ENCODE results near the gene CTIF.

CTIF gene

DNA sequence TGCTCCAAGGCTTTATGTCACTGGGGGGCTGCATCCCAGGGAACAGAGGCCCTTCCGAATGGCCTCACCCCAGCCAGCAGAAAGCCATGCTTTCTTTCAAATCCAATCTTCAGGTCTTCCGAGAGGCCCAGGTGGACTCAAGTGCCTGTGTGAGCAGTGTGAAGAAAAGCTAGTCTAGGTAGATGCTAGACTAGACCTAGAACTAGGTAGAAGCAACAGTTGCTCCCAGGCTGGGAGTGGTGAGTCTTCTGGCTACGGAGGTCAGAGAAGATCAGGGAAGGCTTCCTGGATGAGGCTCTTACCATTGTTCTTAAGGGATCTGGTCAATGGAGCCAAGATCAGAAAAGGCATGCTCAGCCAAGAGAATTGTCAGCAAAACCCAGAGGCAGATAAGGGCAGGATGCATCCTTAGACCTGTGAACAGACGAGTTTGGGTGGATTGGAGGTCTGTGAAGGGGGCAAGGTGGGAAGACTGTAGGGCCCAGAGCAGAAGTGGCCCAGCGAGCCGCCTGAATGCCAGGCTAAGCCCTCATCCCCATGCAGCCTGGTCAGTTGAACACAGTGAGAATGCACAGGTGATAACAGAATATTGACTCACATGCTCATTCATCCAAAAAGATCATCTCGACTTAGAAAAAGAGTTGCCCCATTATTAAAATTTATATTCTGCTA, 301.1 kb downstream of the CTIF start:
- no peak for DNase-seq
- H3K9me3 ChIP-seq (ENCODE audit: control insufficient read depth, low read length): no peaks in the 10 kb centered on the region
- H3K36me3 ChIP-seq (ENCODE audit: control insufficient read depth, insufficient read depth, low read length): no peaks in the 10 kb centered on the region
- peak overlapping the region; percentile 4 for H3K27ac ChIP-seq (ENCODE audit: insufficient read depth, low read length, poor library complexity, severe bottlenecking)
- no peak overlapping the region for H3K4me3 ChIP-seq (ENCODE audit: insufficient read depth, low read depth, low read length, poor library complexity, severe bottlenecking)
- peaks cover 93% of the 10 kb centered on the region for H3K4me1 ChIP-seq (ENCODE audit: control insufficient read depth, insufficient read depth, low read length, poor library complexity, severe bottlenecking)
- H3K27me3 ChIP-seq (replicated peaks; ENCODE audit: control insufficient read depth, insufficient read depth, low read length, poor library complexity, severe bottlenecking): no peaks in the 10 kb centered on the region

DNA sequence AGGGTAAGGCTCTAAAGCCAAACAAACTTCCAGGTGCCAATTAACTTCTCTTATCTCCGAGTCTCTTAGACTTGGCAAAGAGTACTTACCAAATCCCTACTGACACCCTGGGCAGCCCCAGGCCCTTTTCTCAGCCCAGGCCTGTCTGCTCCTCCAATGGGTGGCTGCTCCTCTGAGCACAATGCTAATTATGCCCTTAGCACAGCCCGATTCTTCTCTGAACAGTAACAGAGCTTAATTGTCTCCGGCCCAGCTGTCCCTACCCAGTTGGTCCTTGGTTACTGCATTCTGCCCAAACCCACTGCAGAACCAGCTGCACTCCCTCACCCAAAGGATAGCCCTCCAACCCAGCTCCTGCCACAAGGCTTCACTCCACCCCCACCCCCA, 301.7 kb downstream of the CTIF start:
- Histone ChIP-seq H3K9me3 (ENCODE audit: control insufficient read depth, low read length) (no peaks in the 10 kb centered on the region), H3K27ac (ENCODE audit: insufficient read depth, low read length, poor library complexity, severe bottlenecking) (peak overlapping the region; percentile 4), H3K27me3 (replicated peaks; ENCODE audit: control insufficient read depth, insufficient read depth, low read length, poor library complexity, severe bottlenecking) (no peaks in the 10 kb centered on the region), H3K36me3 (ENCODE audit: control insufficient read depth, insufficient read depth, low read length) (no peaks in the 10 kb centered on the region), H3K4me1 (ENCODE audit: control insufficient read depth, insufficient read depth, low read length, poor library complexity, severe bottlenecking) (peaks cover 88% of the 10 kb centered on the region), H3K4me3 (ENCODE audit: insufficient read depth, low read depth, low read length, poor library complexity, severe bottlenecking) (no peak overlapping the region)
- no peak for DNase-seq

DNA sequence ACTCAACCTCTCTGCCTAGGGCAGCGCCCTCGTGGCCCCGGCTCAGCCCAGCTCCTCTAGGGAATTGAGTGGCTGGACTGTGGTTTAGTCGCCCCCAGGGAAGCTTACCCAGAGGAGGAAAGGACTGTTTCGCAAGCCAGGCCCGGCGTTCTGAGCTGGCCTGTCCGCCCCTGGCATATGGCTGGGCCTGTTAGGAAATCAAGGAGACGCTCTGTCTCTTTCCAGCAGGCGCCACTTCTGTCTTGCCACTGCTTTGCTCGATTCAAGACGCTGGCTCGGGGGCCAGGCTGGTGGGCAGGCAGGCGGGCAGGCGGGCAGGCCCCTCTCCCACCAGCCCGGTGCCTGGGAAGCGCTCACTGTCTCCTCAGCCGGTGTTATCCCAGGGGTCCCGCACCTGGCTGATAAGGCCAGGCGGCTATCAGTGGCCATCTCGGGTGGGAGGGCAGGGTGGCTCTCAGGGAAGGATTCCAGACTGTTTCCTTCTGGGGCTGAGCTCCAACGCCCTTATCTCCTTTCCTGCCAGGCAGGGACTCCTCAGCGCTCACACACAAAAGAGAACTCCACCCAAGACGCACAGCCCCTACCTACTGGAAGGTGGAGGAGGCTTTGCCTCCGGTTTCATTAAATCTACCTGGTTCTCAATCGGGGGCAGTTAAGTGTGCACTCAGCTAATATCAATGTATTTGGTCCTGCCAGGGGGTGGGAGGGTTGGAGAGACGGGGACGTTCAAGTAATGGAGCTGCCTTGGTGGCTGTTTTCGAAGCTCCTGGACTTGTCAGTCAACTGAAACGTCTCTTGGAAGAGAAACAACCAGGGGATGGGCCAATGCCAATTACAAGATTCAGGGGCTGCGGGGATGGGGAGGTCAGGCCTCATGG, 302.8 kb downstream of the CTIF start:
- H3K9me3 ChIP-seq (ENCODE audit: control insufficient read depth, low read length): no peaks in the 10 kb centered on the region
- peaks cover 77% of the 10 kb centered on the region for H3K4me1 ChIP-seq (ENCODE audit: control insufficient read depth, insufficient read depth, low read length, poor library complexity, severe bottlenecking)
- H3K27ac ChIP-seq (ENCODE audit: insufficient read depth, low read length, poor library complexity, severe bottlenecking): peak overlapping the region; percentile 64
- DNase-seq: no peak
- no peaks in the 10 kb centered on the region for H3K36me3 ChIP-seq (ENCODE audit: control insufficient read depth, insufficient read depth, low read length)
- no peak overlapping the region for H3K4me3 ChIP-seq (ENCODE audit: insufficient read depth, low read depth, low read length, poor library complexity, severe bottlenecking)
- no peaks in the 10 kb centered on the region for H3K27me3 ChIP-seq (replicated peaks; ENCODE audit: control insufficient read depth, insufficient read depth, low read length, poor library complexity, severe bottlenecking)

GRCh38 chr18:48842259-48843061, 303.6 kb downstream of the CTIF start:
- H3K4me1 ChIP-seq (ENCODE audit: control insufficient read depth, insufficient read depth, low read length, poor library complexity, severe bottlenecking): peaks cover 68% of the 10 kb centered on the region

GRCh38 chr18:48843162-48843561, 304.3 kb downstream of the CTIF start:
- Histone ChIP-seq H3K36me3 (ENCODE audit: control insufficient read depth, insufficient read depth, low read length) (no peaks in the 10 kb centered on the region), H3K4me3 (ENCODE audit: insufficient read depth, low read depth, low read length, poor library complexity, severe bottlenecking) (no peak overlapping the region), H3K9me3 (ENCODE audit: control insufficient read depth, low read length) (no peaks in the 10 kb centered on the region), H3K27ac (ENCODE audit: insufficient read depth, low read length, poor library complexity, severe bottlenecking) (peak overlapping the region; percentile 64), H3K4me1 (ENCODE audit: control insufficient read depth, insufficient read depth, low read length, poor library complexity, severe bottlenecking) (peaks cover 62% of the 10 kb centered on the region), H3K27me3 (replicated peaks; ENCODE audit: control insufficient read depth, insufficient read depth, low read length, poor library complexity, severe bottlenecking) (no peaks in the 10 kb centered on the region)
- DNase-seq: no peak

More at GRCh38 chr18:48842259-48843061, 303.6 kb downstream of the CTIF start:
- DNase-seq: peak; percentile 16 to 34 (median 24)
- Histone ChIP-seq H3K9me3 (ENCODE audit: control insufficient read depth, low read length) (no peaks in the 10 kb centered on the region), H3K27me3 (replicated peaks; ENCODE audit: control insufficient read depth, insufficient read depth, low read length, poor library complexity, severe bottlenecking) (no peaks in the 10 kb centered on the region), H3K36me3 (ENCODE audit: control insufficient read depth, insufficient read depth, low read length) (no peaks in the 10 kb centered on the region), H3K4me3 (ENCODE audit: insufficient read depth, low read depth, low read length, poor library complexity, severe bottlenecking) (peak overlapping the region; percentile 22), H3K27ac (ENCODE audit: insufficient read depth, low read length, poor library complexity, severe bottlenecking) (peak overlapping the region; percentile 64)

DNA sequence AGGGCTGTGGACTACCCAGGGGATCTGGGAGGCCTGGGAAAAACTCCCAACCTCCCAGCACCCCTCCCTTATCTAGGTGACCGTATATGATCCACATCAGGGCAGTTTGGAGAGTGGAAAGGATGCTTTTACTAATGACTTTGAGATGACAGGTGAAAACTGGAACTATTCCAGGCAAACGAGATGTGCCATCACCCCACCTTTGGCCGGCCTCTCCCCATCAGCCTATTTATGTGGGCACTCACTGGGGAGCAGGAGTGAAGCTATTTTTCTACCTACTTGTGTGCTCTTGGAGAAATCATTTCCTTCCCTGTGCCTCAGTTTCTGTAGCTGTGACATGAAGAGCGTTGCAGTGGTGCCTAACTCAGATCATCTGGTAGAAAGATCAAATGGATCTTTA, 304.8 kb downstream of the CTIF start:
- Histone ChIP-seq H3K4me1 (ENCODE audit: control insufficient read depth, insufficient read depth, low read length, poor library complexity, severe bottlenecking) (peaks cover 57% of the 10 kb centered on the region), H3K27me3 (replicated peaks; ENCODE audit: control insufficient read depth, insufficient read depth, low read length, poor library complexity, severe bottlenecking) (no peaks in the 10 kb centered on the region), H3K27ac (ENCODE audit: insufficient read depth, low read length, poor library complexity, severe bottlenecking) (no peak overlapping the region), H3K9me3 (ENCODE audit: control insufficient read depth, low read length) (no peaks in the 10 kb centered on the region), H3K36me3 (ENCODE audit: control insufficient read depth, insufficient read depth, low read length) (no peaks in the 10 kb centered on the region), H3K4me3 (ENCODE audit: insufficient read depth, low read depth, low read length, poor library complexity, severe bottlenecking) (no peak overlapping the region)
- DNase-seq: no peak

DNA sequence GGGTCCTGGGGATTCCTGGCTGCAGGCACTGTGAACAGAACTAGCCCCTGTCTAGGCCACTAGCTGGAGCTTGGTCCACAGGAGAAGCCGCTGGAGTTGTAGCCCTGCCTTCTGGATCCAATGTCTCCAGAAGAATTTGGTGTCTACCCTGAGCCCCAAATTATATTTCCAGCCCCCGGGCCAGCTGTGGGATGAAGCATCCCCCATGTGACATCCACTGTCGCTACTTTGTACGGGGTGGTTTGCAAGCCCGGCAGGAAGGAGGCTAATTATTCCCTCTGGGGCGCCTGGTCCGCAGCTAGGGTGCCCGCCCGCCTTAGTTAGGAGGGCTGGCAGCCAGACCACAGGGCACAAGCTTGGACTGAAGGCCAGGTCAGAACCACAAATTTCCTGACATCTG, 305.4 kb downstream of the CTIF start:
- DNase-seq: no peak
- Histone ChIP-seq H3K27ac (ENCODE audit: insufficient read depth, low read length, poor library complexity, severe bottlenecking) (no peak overlapping the region), H3K4me1 (ENCODE audit: control insufficient read depth, insufficient read depth, low read length, poor library complexity, severe bottlenecking) (peaks cover 51% of the 10 kb centered on the region)

GRCh38 chr18:48845174-48845573, 306.3 kb downstream of the CTIF start:
- Histone ChIP-seq H3K4me3 (ENCODE audit: insufficient read depth, low read depth, low read length, poor library complexity, severe bottlenecking) (no peak overlapping the region), H3K36me3 (ENCODE audit: control insufficient read depth, insufficient read depth, low read length) (no peaks in the 10 kb centered on the region), H3K27me3 (replicated peaks; ENCODE audit: control insufficient read depth, insufficient read depth, low read length, poor library complexity, severe bottlenecking) (no peaks in the 10 kb centered on the region), H3K9me3 (ENCODE audit: control insufficient read depth, low read length) (no peaks in the 10 kb centered on the region), H3K4me1 (ENCODE audit: control insufficient read depth, insufficient read depth, low read length, poor library complexity, severe bottlenecking) (peaks cover 42% of the 10 kb centered on the region), H3K27ac (ENCODE audit: insufficient read depth, low read length, poor library complexity, severe bottlenecking) (no peak overlapping the region)
- DNase-seq: no peak

More for the DNA sequence above, 305.4 kb downstream of the CTIF start:
- Histone ChIP-seq H3K36me3 (ENCODE audit: control insufficient read depth, insufficient read depth, low read length) (no peaks in the 10 kb centered on the region), H3K9me3 (ENCODE audit: control insufficient read depth, low read length) (no peaks in the 10 kb centered on the region), H3K27me3 (replicated peaks; ENCODE audit: control insufficient read depth, insufficient read depth, low read length, poor library complexity, severe bottlenecking) (no peaks in the 10 kb centered on the region), H3K4me3 (ENCODE audit: insufficient read depth, low read depth, low read length, poor library complexity, severe bottlenecking) (no peak overlapping the region)

GRCh38 chr18:48846423-48846932, 307.6 kb downstream of the CTIF start:
- no peak for DNase-seq
- Histone ChIP-seq H3K36me3 (ENCODE audit: control insufficient read depth, insufficient read depth, low read length) (no peaks in the 10 kb centered on the region), H3K27ac (ENCODE audit: insufficient read depth, low read length, poor library complexity, severe bottlenecking) (no peak overlapping the region), H3K9me3 (ENCODE audit: control insufficient read depth, low read length) (no peaks in the 10 kb centered on the region), H3K4me1 (ENCODE audit: control insufficient read depth, insufficient read depth, low read length, poor library complexity, severe bottlenecking) (peaks cover 31% of the 10 kb centered on the region), H3K4me3 (ENCODE audit: insufficient read depth, low read depth, low read length, poor library complexity, severe bottlenecking) (no peak overlapping the region), H3K27me3 (replicated peaks; ENCODE audit: control insufficient read depth, insufficient read depth, low read length, poor library complexity, severe bottlenecking) (no peaks in the 10 kb centered on the region)

All from effector memory CD4-positive, alpha-beta T cell (primary cell).